Measurements from ENCODE around the gene PAPSS1.

The PAPSS1 gene

DNA sequence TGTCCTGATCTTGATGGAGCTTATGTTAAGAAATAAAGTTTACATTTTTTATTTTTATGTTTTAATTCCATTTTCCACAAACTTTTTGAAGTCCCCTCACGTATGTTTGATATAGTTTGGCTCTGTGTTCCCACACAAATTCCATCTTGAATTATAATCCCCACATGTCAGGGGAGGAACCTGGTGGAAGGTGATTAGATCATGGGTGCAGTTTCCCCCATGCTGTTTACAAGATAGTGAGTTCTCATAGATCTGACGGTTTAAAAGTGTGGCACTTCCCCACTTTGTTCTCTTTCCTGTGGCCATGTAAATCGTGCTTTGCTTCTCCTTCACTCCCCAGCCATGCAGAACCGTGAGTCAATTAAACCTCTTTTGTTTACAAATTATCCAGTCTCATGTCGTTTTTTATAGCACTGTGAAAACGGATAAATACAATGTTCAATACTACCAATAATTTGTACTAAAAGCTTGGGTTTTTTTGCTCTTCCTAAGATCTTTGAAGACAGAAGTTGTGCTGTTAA lies 89.8 kb downstream of the PAPSS1 start:
- Histone ChIP-seq H3K14ac (ENCODE audit: low read length) (no peak overlapping the region), H3K4ac (ENCODE audit: low read depth, low read length) (no peak overlapping the region), H3K9me3 (ENCODE audit: insufficient read depth, low read depth, low read length) (no peaks in the 10 kb centered on the region), H3K36me3 (ENCODE audit: control insufficient read depth in 1 of 2, insufficient read depth in 2 of 2, low read length in 2 of 2) (no peaks in the 10 kb centered on the region), H3K79me2 (ENCODE audit: control insufficient read depth, insufficient read depth, low read length, poor library complexity) (no peaks in the 10 kb centered on the region), H3K4me3 (ENCODE audit: low read depth, low read length) (no peak overlapping the region), H3K27me3 (ENCODE audit: insufficient read depth, low read length) (no peaks in the 10 kb centered on the region), H4K8ac (ENCODE audit: low read depth, low read length) (no peak overlapping the region), H2BK5ac (ENCODE audit: low read depth, low read length, poor library complexity) (no peak overlapping the region), H2AK5ac (ENCODE audit: low read length) (no peak overlapping the region), H3K4me2 (ENCODE audit: low read length) (no peak overlapping the region), H2AFZ (ENCODE audit: insufficient read depth, low read length, poor library complexity) (no peak overlapping the region), H3K79me1 (ENCODE audit: low read length) (no peaks in the 10 kb centered on the region), H3K4me1 (ENCODE audit: control insufficient read depth in 1 of 2, insufficient read depth in 2 of 2, low read length in 2 of 2) (no peaks in the 10 kb centered on the region), H3K18ac (ENCODE audit: low read length) (no peak overlapping the region), H4K12ac (ENCODE audit: low read depth, low read length) (no peak overlapping the region), H3K27ac (ENCODE audit: low read depth, low read length) (no peak overlapping the region), H3K9ac (ENCODE audit: low read length) (no peak overlapping the region), H2BK12ac (ENCODE audit: low read length) (no peak overlapping the region), H4K91ac (ENCODE audit: low read depth, low read length) (no peak overlapping the region), H2BK120ac (ENCODE audit: insufficient read depth, low read length, poor library complexity) (no peak overlapping the region), H3K23ac (ENCODE audit: low read length) (no peak overlapping the region)
- DNase-seq: no peak
- no CpG with 5 or more reads among the region's 6 CpGs for WGBS (ENCODE audit: extremely low coverage, insufficient coverage, insufficient read length)

DNA sequence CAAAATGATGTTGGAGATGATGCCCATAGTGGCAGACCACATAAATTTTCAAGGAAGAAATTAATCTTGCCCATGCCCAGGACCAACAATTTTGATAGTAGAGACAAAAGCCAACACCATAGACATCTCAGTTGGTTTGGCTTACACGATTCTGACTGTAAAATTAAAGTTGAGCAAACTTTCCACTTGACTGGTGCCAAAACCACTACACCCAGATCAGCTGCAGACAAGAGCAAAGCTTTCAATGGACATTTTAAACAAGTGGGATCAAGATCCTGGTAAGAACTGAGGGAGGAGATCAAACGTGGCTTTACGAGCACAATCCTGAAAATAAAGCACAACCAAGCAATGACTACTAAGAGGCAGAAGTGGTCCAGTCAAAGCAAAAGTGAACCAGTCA lies 90.7 kb downstream of the PAPSS1 start:
- Histone ChIP-seq H3K79me1 (ENCODE audit: low read length) (no peaks in the 10 kb centered on the region), H3K18ac (ENCODE audit: low read length) (no peak overlapping the region), H2AK5ac (ENCODE audit: low read length) (no peak overlapping the region)

DNA sequence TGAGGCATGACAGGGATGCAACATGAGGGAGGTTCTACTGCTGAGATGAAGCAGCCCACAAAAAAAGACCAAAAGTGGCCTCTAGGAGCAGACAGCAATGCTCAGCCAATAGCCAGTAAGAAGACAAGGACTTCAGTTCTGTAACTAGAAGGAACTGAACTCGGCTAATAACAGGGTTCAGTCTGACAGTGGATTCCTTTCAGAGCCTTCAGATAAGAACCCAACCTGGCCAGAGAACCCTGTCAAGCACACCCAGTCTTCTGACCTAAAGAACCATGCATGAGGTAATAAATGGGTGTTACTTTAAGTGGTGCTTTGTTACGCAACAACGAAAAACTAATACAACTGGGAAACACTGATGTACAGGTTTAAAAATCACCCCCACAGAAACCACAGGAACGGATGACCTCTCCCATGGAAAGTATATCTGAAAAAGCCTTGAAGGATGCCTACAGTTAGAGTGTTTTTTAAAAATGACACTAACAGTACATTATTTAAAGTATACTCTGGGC lies 94.6 kb downstream of the PAPSS1 start:
- no peaks in the 10 kb centered on the region for H3K36me3 ChIP-seq (ENCODE audit: control insufficient read depth in 1 of 2, insufficient read depth in 2 of 2, low read length in 2 of 2)

More for the DNA sequence above, 90.7 kb downstream of the PAPSS1 start:
- Histone ChIP-seq H3K79me2 (ENCODE audit: control insufficient read depth, insufficient read depth, low read length, poor library complexity) (no peaks in the 10 kb centered on the region), H3K4me2 (ENCODE audit: low read length) (no peak overlapping the region), H2BK5ac (ENCODE audit: low read depth, low read length, poor library complexity) (no peak overlapping the region), H3K14ac (ENCODE audit: low read length) (no peak overlapping the region), H3K27ac (ENCODE audit: low read depth, low read length) (no peak overlapping the region), H4K8ac (ENCODE audit: low read depth, low read length) (no peak overlapping the region), H3K27me3 (ENCODE audit: insufficient read depth, low read length) (no peaks in the 10 kb centered on the region), H2BK12ac (ENCODE audit: low read length) (no peak overlapping the region), H3K23ac (ENCODE audit: low read length) (no peak overlapping the region), H4K12ac (ENCODE audit: low read depth, low read length) (no peak overlapping the region), H3K4ac (ENCODE audit: low read depth, low read length) (no peak overlapping the region), H3K9ac (ENCODE audit: low read length) (no peak overlapping the region), H3K4me3 (ENCODE audit: low read depth, low read length) (no peak overlapping the region), H4K91ac (ENCODE audit: low read depth, low read length) (no peak overlapping the region), H2AFZ (ENCODE audit: insufficient read depth, low read length, poor library complexity) (no peak overlapping the region), H2BK120ac (ENCODE audit: insufficient read depth, low read length, poor library complexity) (no peak overlapping the region), H3K9me3 (ENCODE audit: insufficient read depth, low read depth, low read length) (no peaks in the 10 kb centered on the region), H3K36me3 (ENCODE audit: control insufficient read depth in 1 of 2, insufficient read depth in 2 of 2, low read length in 2 of 2) (no peaks in the 10 kb centered on the region), H3K4me1 (ENCODE audit: control insufficient read depth in 1 of 2, insufficient read depth in 2 of 2, low read length in 2 of 2) (no peaks in the 10 kb centered on the region)
- DNase-seq: no peak
- WGBS (ENCODE audit: extremely low coverage, insufficient coverage, insufficient read length): no CpG with 5 or more reads among the region's 3 CpGs

DNA sequence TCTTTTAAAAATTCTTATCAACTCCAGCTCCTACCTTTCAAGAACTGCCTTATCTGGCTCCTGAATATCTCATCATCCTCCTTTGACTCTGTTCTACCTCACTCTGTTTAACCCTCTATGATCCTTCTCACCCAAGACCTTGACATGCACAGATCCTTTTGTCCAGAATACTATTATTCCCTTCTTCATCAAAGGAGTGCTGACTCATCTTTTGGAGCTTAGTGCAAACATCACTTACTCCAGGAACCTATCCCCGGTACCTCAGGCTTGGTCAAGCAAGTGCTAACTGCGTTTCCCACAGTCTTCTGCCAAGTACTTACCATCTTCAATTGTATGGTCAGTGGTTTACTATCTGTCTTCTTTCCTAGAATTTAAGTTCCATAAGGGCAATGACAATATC lies 96.0 kb downstream of the PAPSS1 start:
- no peaks in the 10 kb centered on the region for H3K79me2 ChIP-seq (ENCODE audit: control insufficient read depth, insufficient read depth, low read length, poor library complexity)
- H3K27me3 ChIP-seq (ENCODE audit: insufficient read depth, low read length): no peaks in the 10 kb centered on the region
- no peak overlapping the region for H2BK12ac ChIP-seq (ENCODE audit: low read length)
- H4K12ac ChIP-seq (ENCODE audit: low read depth, low read length): no peak overlapping the region
- H2BK120ac ChIP-seq (ENCODE audit: insufficient read depth, low read length, poor library complexity): no peak overlapping the region
- no peak overlapping the region for H3K4me2 ChIP-seq (ENCODE audit: low read length)
- no peak overlapping the region for H4K8ac ChIP-seq (ENCODE audit: low read depth, low read length)
- no peaks in the 10 kb centered on the region for H3K79me1 ChIP-seq (ENCODE audit: low read length)
- H3K23ac ChIP-seq (ENCODE audit: low read length): no peak overlapping the region
- DNase-seq: no peak
- no peak overlapping the region for H2BK5ac ChIP-seq (ENCODE audit: low read depth, low read length, poor library complexity)
- no peak overlapping the region for H3K18ac ChIP-seq (ENCODE audit: low read length)
- no CpG with 5 or more reads among the region's 2 CpGs for WGBS (ENCODE audit: extremely low coverage, insufficient coverage, insufficient read length)
- no peak overlapping the region for H2AK5ac ChIP-seq (ENCODE audit: low read length)
- no peak overlapping the region for H3K9ac ChIP-seq (ENCODE audit: low read length)
- no peak overlapping the region for H3K27ac ChIP-seq (ENCODE audit: low read depth, low read length)
- no peaks in the 10 kb centered on the region for H3K36me3 ChIP-seq (ENCODE audit: control insufficient read depth in 1 of 2, insufficient read depth in 2 of 2, low read length in 2 of 2)
- no peak overlapping the region for H3K4me3 ChIP-seq (ENCODE audit: low read depth, low read length)
- no peak overlapping the region for H3K4ac ChIP-seq (ENCODE audit: low read depth, low read length)
- no peaks in the 10 kb centered on the region for H3K4me1 ChIP-seq (ENCODE audit: control insufficient read depth in 1 of 2, insufficient read depth in 2 of 2, low read length in 2 of 2)
- no peak overlapping the region for H2AFZ ChIP-seq (ENCODE audit: insufficient read depth, low read length, poor library complexity)
- H4K91ac ChIP-seq (ENCODE audit: low read depth, low read length): no peak overlapping the region
- H3K14ac ChIP-seq (ENCODE audit: low read length): no peak overlapping the region
- H3K9me3 ChIP-seq (ENCODE audit: insufficient read depth, low read depth, low read length): no peaks in the 10 kb centered on the region

More for the DNA sequence above, 94.6 kb downstream of the PAPSS1 start:
- no peak overlapping the region for H3K4ac ChIP-seq (ENCODE audit: low read depth, low read length)
- no peak overlapping the region for H3K27ac ChIP-seq (ENCODE audit: low read depth, low read length)
- H2BK120ac ChIP-seq (ENCODE audit: insufficient read depth, low read length, poor library complexity): no peak overlapping the region
- no CpG with 5 or more reads among the region's 4 CpGs for WGBS (ENCODE audit: extremely low coverage, insufficient coverage, insufficient read length)
- no peaks in the 10 kb centered on the region for H3K27me3 ChIP-seq (ENCODE audit: insufficient read depth, low read length)
- no peak overlapping the region for H4K12ac ChIP-seq (ENCODE audit: low read depth, low read length)
- peak overlapping the region; percentile 5 for H4K8ac ChIP-seq (ENCODE audit: low read depth, low read length)
- no peak overlapping the region for H3K14ac ChIP-seq (ENCODE audit: low read length)
- no peaks in the 10 kb centered on the region for H3K9me3 ChIP-seq (ENCODE audit: insufficient read depth, low read depth, low read length)
- H3K4me3 ChIP-seq (ENCODE audit: low read depth, low read length): no peak overlapping the region
- H3K23ac ChIP-seq (ENCODE audit: low read length): no peak overlapping the region
- H3K79me1 ChIP-seq (ENCODE audit: low read length): no peaks in the 10 kb centered on the region
- H3K79me2 ChIP-seq (ENCODE audit: control insufficient read depth, insufficient read depth, low read length, poor library complexity): no peaks in the 10 kb centered on the region
- no peak overlapping the region for H2AFZ ChIP-seq (ENCODE audit: insufficient read depth, low read length, poor library complexity)
- no peak overlapping the region for H3K9ac ChIP-seq (ENCODE audit: low read length)
- no peaks in the 10 kb centered on the region for H3K4me1 ChIP-seq (ENCODE audit: control insufficient read depth in 1 of 2, insufficient read depth in 2 of 2, low read length in 2 of 2)
- no peak for DNase-seq
- H3K18ac ChIP-seq (ENCODE audit: low read length): no peak overlapping the region
- no peak overlapping the region for H2BK5ac ChIP-seq (ENCODE audit: low read depth, low read length, poor library complexity)
- no peak overlapping the region for H3K4me2 ChIP-seq (ENCODE audit: low read length)
- no peak overlapping the region for H4K91ac ChIP-seq (ENCODE audit: low read depth, low read length)
- no peak overlapping the region for H2BK12ac ChIP-seq (ENCODE audit: low read length)
- no peak overlapping the region for H2AK5ac ChIP-seq (ENCODE audit: low read length)
